H9 (cell line): ENCODE data around the gene FBXO2. TPM values are rescaled to one million over a fixed set of nuclear protein-coding genes. Genes with fewer than 3 reads are reported as not detected.

Experiments used
- DNase-seq: peaks from one replicate; pipeline ENCODE4 v3.0.0-alpha.2; 2017
- H2AFZ ChIP-seq: one replicate; pipeline ENCODE4 v1.6.1; 2013; ENCODE audit warnings: mild to moderate bottlenecking, low read length, control low read depth, moderate library complexity
- H2AK5ac ChIP-seq: 2 replicates; pipeline ENCODE4 v1.6.1; 2013; ENCODE audit warnings: low read length, control low read depth, mixed read lengths; ENCODE audit not compliant: insufficient read length
- H2BK120ac ChIP-seq: one replicate; pipeline ENCODE4 v1.6.1; 2013; ENCODE audit warnings: low read depth, mild to moderate bottlenecking, low read length, control low read depth, inconsistent platforms; ENCODE audit not compliant: poor library complexity, severe bottlenecking
- H2BK12ac ChIP-seq: 2 replicates; pipeline ENCODE4 v1.6.1; 2013; ENCODE audit warnings: low read length, control low read depth, mixed read lengths, low read depth; ENCODE audit not compliant: insufficient read length
- H2BK15ac ChIP-seq: 2 replicates; pipeline ENCODE4 v1.6.1; 2013; ENCODE audit warnings: low read depth, low read length, control low read depth
- H2BK20ac ChIP-seq: one replicate; pipeline ENCODE4 v1.6.1; 2013; ENCODE audit warnings: low read depth, mild to moderate bottlenecking, low read length, control low read depth, inconsistent platforms; ENCODE audit not compliant: poor library complexity, severe bottlenecking
- H2BK5ac ChIP-seq: 2 replicates; pipeline ENCODE4 v1.6.1; 2013; ENCODE audit warnings: low read length, control low read depth, mixed read lengths; ENCODE audit not compliant: insufficient read length
- H3K14ac ChIP-seq: 2 replicates; pipeline ENCODE4 v1.6.1; 2013; ENCODE audit warnings: low read length, control low read depth; ENCODE audit not compliant: insufficient read depth
- H3K18ac ChIP-seq: 2 replicates; pipeline ENCODE4 v1.6.1; 2013; ENCODE audit warnings: low read depth, mild to moderate bottlenecking, mixed read lengths, low read length, control low read depth; ENCODE audit not compliant: insufficient read length
- H3K23ac ChIP-seq: 2 replicates; pipeline ENCODE4 v1.6.1; 2013; ENCODE audit warnings: low read length, control low read depth, mixed read lengths, low read depth; ENCODE audit not compliant: insufficient read length
- H3K23me2 ChIP-seq: 2 replicates; pipeline ENCODE4 v1.6.1; 2013; ENCODE audit warnings: low read depth, mild to moderate bottlenecking, mixed read lengths, low read length, control low read depth; ENCODE audit not compliant: insufficient read length, poor library complexity, severe bottlenecking
- H3K27ac ChIP-seq: 2 replicates; pipeline ENCODE4 v1.5.1; 2013; ENCODE audit warnings: low read length, control low read depth, mixed read lengths, low read depth; ENCODE audit not compliant: insufficient read length
- H3K27me3 ChIP-seq: 2 replicates; pipeline ENCODE4 v1.6.1; 2013; ENCODE audit warnings: low read length, control low read depth, inconsistent platforms; ENCODE audit not compliant: insufficient read depth
- H3K4ac ChIP-seq: 2 replicates; pipeline ENCODE4 v1.6.1; 2013; ENCODE audit warnings: low read depth, mild to moderate bottlenecking, control low read depth, inconsistent platforms, low read length, moderate library complexity
- H3K4me1 ChIP-seq: 2 replicates; pipeline ENCODE4 v1.6.1; 2013; ENCODE audit warnings: low read length, control low read depth, inconsistent platforms; ENCODE audit not compliant: insufficient read depth
- H3K4me2 ChIP-seq: 2 replicates; pipeline ENCODE4 v1.6.1; 2013; ENCODE audit warnings: low read length, control low read depth, mixed read lengths; ENCODE audit not compliant: insufficient read length, insufficient read depth
- H3K56ac ChIP-seq: 2 replicates; pipeline ENCODE4 v1.6.1; 2013; ENCODE audit warnings: low read depth, mild to moderate bottlenecking, mixed read lengths, low read length, control low read depth; ENCODE audit not compliant: insufficient read length
- H3K79me1 ChIP-seq: 2 replicates; pipeline ENCODE4 v1.6.1; 2013; ENCODE audit warnings: low read depth, mild to moderate bottlenecking, moderate library complexity, low read length, control low read depth, inconsistent platforms; ENCODE audit not compliant: insufficient read depth, poor library complexity, severe bottlenecking
- H3K79me2 ChIP-seq: 2 replicates; pipeline ENCODE4 v1.6.1; 2013; ENCODE audit warnings: low read length, control low read depth, inconsistent platforms; ENCODE audit not compliant: insufficient read depth
- H3K9ac ChIP-seq: 2 replicates; pipeline ENCODE4 v1.6.1; 2013; ENCODE audit warnings: low read length, control low read depth, mixed read lengths; ENCODE audit not compliant: insufficient read length; ENCODE audit errors: extremely low read depth
- H3K9me3 ChIP-seq: one replicate; pipeline ENCODE4 v1.6.1; 2013; ENCODE audit warnings: low read depth, low read length, inconsistent platforms; ENCODE audit not compliant: control insufficient read depth
- H3T11ph ChIP-seq: one replicate; pipeline ENCODE4 v1.6.1; 2013; ENCODE audit warnings: mild to moderate bottlenecking, low read length, control low read depth, inconsistent platforms
- H4K20me1 ChIP-seq: one replicate; pipeline ENCODE4 v1.6.1; 2013; ENCODE audit not compliant: control insufficient read depth, insufficient read length, insufficient read depth
- H4K5ac ChIP-seq: 2 replicates; pipeline ENCODE4 v1.6.1; 2013; ENCODE audit warnings: low read depth, mild to moderate bottlenecking, mixed read lengths, low read length, control low read depth; ENCODE audit not compliant: insufficient read length
- H4K8ac ChIP-seq: replicated peaks from 2 replicates; pipeline ENCODE4 v1.6.1; 2013; ENCODE audit warnings: low read length, control low read depth, mixed read lengths, low read depth; ENCODE audit not compliant: insufficient read length
- H4K91ac ChIP-seq: 2 replicates; pipeline ENCODE4 v1.6.1; 2013; ENCODE audit warnings: low read depth, mild to moderate bottlenecking, moderate library complexity, mixed read lengths, low read length, control low read depth; ENCODE audit not compliant: insufficient read length
- H3K27ac Mint-ChIP-seq, 3 experiments: 2 replicates in 2 of 3; 3 replicates in 1 of 3; pipeline ENCODE4 v1.8.0; 2020 to 2021; ENCODE audit warnings: mixed read lengths in 3 of 3, mild to moderate bottlenecking in 1 of 3, moderate library complexity in 1 of 3
- H3K27me3 Mint-ChIP-seq: 2 replicates; pipeline ENCODE4 v1.8.0; 2021; ENCODE audit warnings: low read depth, mild to moderate bottlenecking, moderate library complexity, mixed read lengths
- H3K36me3 Mint-ChIP-seq, 3 experiments: 2 replicates in 2 of 3; 3 replicates in 1 of 3; pipeline ENCODE4 v1.8.0; 2020 to 2021; ENCODE audit warnings: low read depth in 3 of 3, mixed read lengths in 3 of 3; ENCODE audit not compliant: insufficient read depth in 1 of 3
- H3K4me1 Mint-ChIP-seq, 2 experiments: 2 replicates each; pipeline ENCODE4 v1.8.0; 2020; ENCODE audit warnings: mixed read lengths in 2 of 2
- H3K4me3 Mint-ChIP-seq, 2 experiments: 2 replicates in 1 of 2; 3 replicates in 1 of 2; pipeline ENCODE4 v1.8.0; 2020 to 2021; ENCODE audit warnings: mild to moderate bottlenecking in 2 of 2, mixed read lengths in 2 of 2, moderate library complexity in 1 of 2
- H3K9me3 Mint-ChIP-seq, 2 experiments: 2 replicates in 1 of 2; 3 replicates in 1 of 2; pipeline ENCODE4 v1.8.0; 2020; ENCODE audit warnings: mild to moderate bottlenecking in 2 of 2, mixed read lengths in 2 of 2, moderate library complexity in 1 of 2
- CTCF ChIP-seq: fragments of 200-600 bp; sonication (generic); conservative IDR thresholded peaks from 3 replicates; pipeline ENCODE4 v1.8.0; 2021; ENCODE audit warnings: antibody characterized with exemption, mild to moderate bottlenecking
- WGBS: extraction: QIAGEN DNeasy Blood & Tissue Kit; methylation state at CpG from one replicate; pipeline ENCODE4 v1.1.7; 2013; ENCODE audit warnings: missing lambda C conversion rate, low lambda C conversion rate, mixed read lengths; ENCODE audit not compliant: insufficient read length; ENCODE audit errors: extremely low coverage; 5-methylcytosine and 5-hydroxymethylcytosine counted together
- total RNA-seq: library from RNA; stranded (reverse); gene quantifications from 2 replicates; pipeline ENCODE4 v1.2.1, GENCODE V29; 2021

FBXO2 gene
- total RNA-seq, 1 experiment from 2014 or later: 28.9 TPM

GRCh38 chr1:11671205-11671543 lies 16.9 kb upstream of the FBXO2 start:
- Histone ChIP-seq H4K5ac (no peak overlapping the region), H3K14ac (no peak overlapping the region), H3K56ac (no peak overlapping the region), H4K8ac (no peak overlapping the region), H4K20me1 (no peaks in the 10 kb centered on the region), H3K79me2 (no peaks in the 10 kb centered on the region), H3T11ph (no peak overlapping the region), H3K4ac (no peak overlapping the region), H2BK120ac (no peak overlapping the region), H3K27me3 (no peaks in the 10 kb centered on the region), H3K23ac (no peak overlapping the region), H3K4me1 (no peaks in the 10 kb centered on the region), H3K9ac (no peak overlapping the region), H4K91ac (no peak overlapping the region), H2BK20ac (no peak overlapping the region), H2BK12ac (no peak overlapping the region), H2AFZ (no peak overlapping the region), H3K18ac (no peak overlapping the region), H3K79me1 (no peaks in the 10 kb centered on the region), H2BK5ac (no peak overlapping the region), H3K23me2 (no peaks in the 10 kb centered on the region), H3K9me3 (no peaks in the 10 kb centered on the region), H3K27ac (no peak overlapping the region), H2BK15ac (no peak overlapping the region), H3K4me2 (no peak overlapping the region), H2AK5ac (no peak overlapping the region)
- no peak for DNase-seq
- no CpG with 5 or more reads among the region's 6 CpGs for WGBS
- Mint-ChIP-seq H3K9me3 (no peaks in the 10 kb centered on the region), H3K4me3 (no peak overlapping the region), H3K4me1 (no peaks in the 10 kb centered on the region), H3K27me3 (peaks cover 1% of the 10 kb centered on the region; the same call in 1 of the 2 replicates), H3K36me3 (peaks cover 38 to 78% (median 70%) of the 10 kb centered on the region in 3 experiments), H3K27ac (no peak overlapping the region)
- no peak for TF ChIP-seq CTCF
